ENCODE measurements around the gene OR52H1. TPM values are rescaled to one million over a fixed set of nuclear protein-coding genes. Genes with fewer than 3 reads are reported as not detected.

The OR52H1 gene
- total and polyA plus RNA-seq, 4 donors: 0.78 to 0.96 TPM; not detected in 2

GRCh38 chr11:5580577-5580976 lies 32.2 kb upstream of the OR52H1 start, which contains the start of gene OR52B6:
OR52B6 (plus strand) TSS chr11:5580877; CDS start chr11:5580877, 0 bp downstream.
- H3K27ac ChIP-seq (ENCODE audit: low read depth in 1 of 2, low read length in 2 of 2): no peak within 1 kb of the TSS
- intact Hi-C loops (cut with DNase I): no loop called here
- H3K27me3 ChIP-seq (ENCODE audit: control insufficient read depth in 1 of 2, insufficient read depth in 2 of 2, low read length in 1 of 2): no peaks in the 10 kb centered on the region
- DNase-seq (no peak), ATAC-seq (ENCODE audit: low FRiP score) (no peak)
- no peak within 1 kb of the TSS for H3K4me3 ChIP-seq (ENCODE audit: low read length in 2 of 2)
- 95 to 96% methylated on average over 8 of the region's 8 CpGs for WGBS, 2 donors
- no peaks in the 10 kb centered on the region for H3K4me1 ChIP-seq (ENCODE audit: control insufficient read depth in 1 of 2, insufficient read depth in 2 of 2, low read length in 2 of 2)
- H3K36me3 ChIP-seq (ENCODE audit: control insufficient read depth in 1 of 2, insufficient read depth in 2 of 2, low read length in 1 of 2): no peaks in the 10 kb centered on the region
- H3K9me3 ChIP-seq (ENCODE audit: control insufficient read depth, low read length): no peaks in the 10 kb centered on the region

GRCh38 chr11:5577101-5577500 lies 28.8 kb upstream of the OR52H1 start:
- ATAC-seq (ENCODE audit: low FRiP score): no peak
- no peaks in the 10 kb centered on the region for H3K36me3 ChIP-seq (ENCODE audit: control insufficient read depth in 1 of 2, insufficient read depth in 2 of 2, low read length in 1 of 2)
- H3K4me1 ChIP-seq (ENCODE audit: control insufficient read depth in 1 of 2, insufficient read depth in 2 of 2, low read length in 2 of 2): no peaks in the 10 kb centered on the region
- no peaks in the 10 kb centered on the region for H3K9me3 ChIP-seq (ENCODE audit: control insufficient read depth, low read length)
- no peak overlapping the region for H3K4me3 ChIP-seq (ENCODE audit: low read length in 2 of 2)
- no peaks in the 10 kb centered on the region for H3K27me3 ChIP-seq (ENCODE audit: control insufficient read depth in 1 of 2, insufficient read depth in 2 of 2, low read length in 1 of 2)
- no peak overlapping the region for H3K27ac ChIP-seq (ENCODE audit: low read depth in 1 of 2, low read length in 2 of 2)
- DNase-seq: no peak
- intact Hi-C loops (cut with DNase I): no loop called here

GRCh38 chr11:5575152-5575551 lies 26.8 kb upstream of the OR52H1 start:
- ATAC-seq (ENCODE audit: low FRiP score): no peak
- Histone ChIP-seq H3K27me3 (ENCODE audit: control insufficient read depth in 1 of 2, insufficient read depth in 2 of 2, low read length in 1 of 2) (no peaks in the 10 kb centered on the region), H3K27ac (ENCODE audit: low read depth in 1 of 2, low read length in 2 of 2) (no peak overlapping the region), H3K4me1 (ENCODE audit: control insufficient read depth in 1 of 2, insufficient read depth in 2 of 2, low read length in 2 of 2) (no peaks in the 10 kb centered on the region), H3K4me3 (ENCODE audit: low read length in 2 of 2) (no peak overlapping the region), H3K36me3 (ENCODE audit: control insufficient read depth in 1 of 2, insufficient read depth in 2 of 2, low read length in 1 of 2) (no peaks in the 10 kb centered on the region), H3K9me3 (ENCODE audit: control insufficient read depth, low read length) (no peaks in the 10 kb centered on the region)
- WGBS, 2 donors: 65 to 74% methylated on average over 4 of the region's 4 CpGs
- intact Hi-C loops (cut with DNase I): no loop called here
- DNase-seq: no peak

- no peaks in the 10 kb centered on the region for H3K36me3 ChIP-seq (ENCODE audit: control insufficient read depth in 1 of 2, insufficient read depth in 2 of 2, low read length in 1 of 2)
- DNase-seq: no peak
- WGBS, 2 donors: 87 to 89% methylated on average over 2 of the region's 2 CpGs
- intact Hi-C loops (cut with DNase I): no loop called here
- H3K9me3 ChIP-seq (ENCODE audit: control insufficient read depth, low read length): no peaks in the 10 kb centered on the region
- ATAC-seq (ENCODE audit: low FRiP score): no peak
- no peaks in the 10 kb centered on the region for H3K4me1 ChIP-seq (ENCODE audit: control insufficient read depth in 1 of 2, insufficient read depth in 2 of 2, low read length in 2 of 2)
- H3K27me3 ChIP-seq (ENCODE audit: control insufficient read depth in 1 of 2, insufficient read depth in 2 of 2, low read length in 1 of 2): no peaks in the 10 kb centered on the region
- H3K27ac ChIP-seq (ENCODE audit: low read depth in 1 of 2, low read length in 2 of 2): no peak overlapping the region
- no peak overlapping the region for H3K4me3 ChIP-seq (ENCODE audit: low read length in 2 of 2)
Measured at GRCh38 chr11:5574654-5575053, 26.3 kb upstream of the OR52H1 start.

- H3K36me3 ChIP-seq (ENCODE audit: control insufficient read depth in 1 of 2, insufficient read depth in 2 of 2, low read length in 1 of 2): no peaks in the 10 kb centered on the region
- WGBS, 2 donors: 90 to 93% methylated on average over 1 of the region's 1 CpG
- no peaks in the 10 kb centered on the region for H3K27me3 ChIP-seq (ENCODE audit: control insufficient read depth in 1 of 2, insufficient read depth in 2 of 2, low read length in 1 of 2)
- no peak for ATAC-seq (ENCODE audit: low FRiP score)
- DNase-seq: no peak
- no peaks in the 10 kb centered on the region for H3K9me3 ChIP-seq (ENCODE audit: control insufficient read depth, low read length)
- H3K4me3 ChIP-seq (ENCODE audit: low read length in 2 of 2): no peak overlapping the region
- no peaks in the 10 kb centered on the region for H3K4me1 ChIP-seq (ENCODE audit: control insufficient read depth in 1 of 2, insufficient read depth in 2 of 2, low read length in 2 of 2)
- intact Hi-C loops (cut with DNase I): no loop called here
- no peak overlapping the region for H3K27ac ChIP-seq (ENCODE audit: low read depth in 1 of 2, low read length in 2 of 2)
Measured at GRCh38 chr11:5564259-5565019, 16.1 kb upstream of the OR52H1 start.

GRCh38 chr11:5557751-5558150 lies 9.4 kb upstream of the OR52H1 start:
- intact Hi-C loops (cut with DNase I): no loop called here
- ATAC-seq (ENCODE audit: low FRiP score): no peak
- 57 to 58% methylated on average over 3 of the region's 3 CpGs for WGBS, 2 donors
- Histone ChIP-seq H3K27ac (ENCODE audit: low read depth in 1 of 2, low read length in 2 of 2) (no peak overlapping the region), H3K36me3 (ENCODE audit: control insufficient read depth in 1 of 2, insufficient read depth in 2 of 2, low read length in 1 of 2) (no peaks in the 10 kb centered on the region), H3K4me3 (ENCODE audit: low read length in 2 of 2) (no peak overlapping the region), H3K27me3 (ENCODE audit: control insufficient read depth in 1 of 2, insufficient read depth in 2 of 2, low read length in 1 of 2) (peaks cover 0 to 1% of the 10 kb centered on the region in 2 donors), H3K4me1 (ENCODE audit: control insufficient read depth in 1 of 2, insufficient read depth in 2 of 2, low read length in 2 of 2) (no peaks in the 10 kb centered on the region), H3K9me3 (ENCODE audit: control insufficient read depth, low read length) (no peaks in the 10 kb centered on the region)
- DNase-seq: no peak

- Histone ChIP-seq H3K4me1 (ENCODE audit: control insufficient read depth in 1 of 2, insufficient read depth in 2 of 2, low read length in 2 of 2) (no peaks in the 10 kb centered on the region), H3K9me3 (ENCODE audit: control insufficient read depth, low read length) (no peaks in the 10 kb centered on the region), H3K27me3 (ENCODE audit: control insufficient read depth in 1 of 2, insufficient read depth in 2 of 2, low read length in 1 of 2) (peaks cover 0 to 1% of the 10 kb centered on the region in 2 donors), H3K36me3 (ENCODE audit: control insufficient read depth in 1 of 2, insufficient read depth in 2 of 2, low read length in 1 of 2) (no peaks in the 10 kb centered on the region), H3K4me3 (ENCODE audit: low read length in 2 of 2) (no peak overlapping the region), H3K27ac (ENCODE audit: low read depth in 1 of 2, low read length in 2 of 2) (no peak overlapping the region)
- intact Hi-C loops (cut with DNase I): no loop called here
- DNase-seq: no peak
- WGBS, 2 donors: 61 to 68% methylated on average over 3 of the region's 3 CpGs
- no peak for ATAC-seq (ENCODE audit: low FRiP score)
Measured at GRCh38 chr11:5556596-5557188, 8.4 kb upstream of the OR52H1 start.

- H3K27ac ChIP-seq (ENCODE audit: low read depth in 1 of 2, low read length in 2 of 2): no peak overlapping the region
- no peaks in the 10 kb centered on the region for H3K4me1 ChIP-seq (ENCODE audit: control insufficient read depth in 1 of 2, insufficient read depth in 2 of 2, low read length in 2 of 2)
- no peaks in the 10 kb centered on the region for H3K9me3 ChIP-seq (ENCODE audit: control insufficient read depth, low read length)
- H3K4me3 ChIP-seq (ENCODE audit: low read length in 2 of 2): no peak overlapping the region
- intact Hi-C loops (cut with DNase I): no loop called here
- H3K36me3 ChIP-seq (ENCODE audit: control insufficient read depth in 1 of 2, insufficient read depth in 2 of 2, low read length in 1 of 2): no peaks in the 10 kb centered on the region
- ATAC-seq (ENCODE audit: low FRiP score): no peak
- peaks cover 0 to 1% of the 10 kb centered on the region in 2 donors for H3K27me3 ChIP-seq (ENCODE audit: control insufficient read depth in 1 of 2, insufficient read depth in 2 of 2, low read length in 1 of 2)
- DNase-seq: no peak
Measured at GRCh38 chr11:5553343-5553742, 5.0 kb upstream of the OR52H1 start.

GRCh38 chr11:5550440-5551095 lies 2.2 kb upstream of the OR52H1 start:
- no peak overlapping the region for H3K27ac ChIP-seq (ENCODE audit: low read depth in 1 of 2, low read length in 2 of 2)
- DNase-seq (no peak), ATAC-seq (ENCODE audit: low FRiP score) (no peak)
- H3K4me1 ChIP-seq (ENCODE audit: control insufficient read depth in 1 of 2, insufficient read depth in 2 of 2, low read length in 2 of 2): no peaks in the 10 kb centered on the region
- WGBS, 2 donors: 68 to 71% methylated on average over 5 of the region's 5 CpGs
- H3K36me3 ChIP-seq (ENCODE audit: control insufficient read depth in 1 of 2, insufficient read depth in 2 of 2, low read length in 1 of 2): no peaks in the 10 kb centered on the region
- no peaks in the 10 kb centered on the region for H3K27me3 ChIP-seq (ENCODE audit: control insufficient read depth in 1 of 2, insufficient read depth in 2 of 2, low read length in 1 of 2)
- no peaks in the 10 kb centered on the region for H3K9me3 ChIP-seq (ENCODE audit: control insufficient read depth, low read length)
- intact Hi-C loops (cut with DNase I): no loop called here
- no peak overlapping the region for H3K4me3 ChIP-seq (ENCODE audit: low read length in 2 of 2)

Measured in aorta (tissue), 5 donors.